Lower lobe of right lung (tissue), 2 donors: ENCODE measurements around the gene ASB1. TPM values are rescaled to one million over a fixed set of nuclear protein-coding genes. Genes with fewer than 3 reads are reported as not detected.

Source experiments
- ATAC-seq, 2 donors: fragments of 200-7000 bp; cut with Tn5 transposase; one replicate each; pipeline ENCODE4 v1.9.1; 2020 to 2022; ENCODE audit warnings: mild to moderate bottlenecking in 2 of 2, moderate library complexity in 2 of 2
- DNase-seq: peaks from one replicate; pipeline ENCODE4 v3.0.0-alpha.2; 2020
- H3K27ac ChIP-seq: fragments of 200-600 bp; one replicate; pipeline ENCODE4 v1.8.0; 2022
- H3K27me3 ChIP-seq: fragments of 200-600 bp; one replicate; pipeline ENCODE4 v1.8.0; 2022; ENCODE audit warnings: low read depth
- H3K36me3 ChIP-seq: fragments of 200-600 bp; one replicate; pipeline ENCODE4 v1.8.0; 2022; ENCODE audit warnings: mild to moderate bottlenecking
- H3K4me1 ChIP-seq: fragments of 200-600 bp; one replicate; pipeline ENCODE4 v1.8.0; 2022
- H3K4me3 ChIP-seq: fragments of 200-600 bp; one replicate; pipeline ENCODE4 v1.8.0; 2022; ENCODE audit warnings: mild to moderate bottlenecking
- H3K9me3 ChIP-seq: fragments of 200-600 bp; one replicate; pipeline ENCODE4 v1.8.0; 2022
- CTCF ChIP-seq: fragments of 200-600 bp; IDR thresholded peaks from one replicate; pipeline ENCODE4 v1.8.0; 2022; ENCODE audit warnings: antibody characterized with exemption, mild to moderate bottlenecking
- intact Hi-C: fragments of 100-400 bp; cut with DNase I; formaldehyde crosslinking; loops from one replicate; pipeline ENCODE4 v1.11.0; 2022
- total RNA-seq: library from RNA; stranded (reverse); fragmentation: NEBNext Ultra II Directional; extraction: Animal tissue kit (Norgen Biotek cat#: 25700); gene quantifications from one replicate; pipeline ENCODE4 v1.2.1, GENCODE V29; 2021
- donor health status: DM: no; HTN: yes; CAD: no; lungs with severe emphysema.

ASB1 gene
- total RNA-seq, 1 donor from 2014 or later, result 20.7 TPM

DNA sequence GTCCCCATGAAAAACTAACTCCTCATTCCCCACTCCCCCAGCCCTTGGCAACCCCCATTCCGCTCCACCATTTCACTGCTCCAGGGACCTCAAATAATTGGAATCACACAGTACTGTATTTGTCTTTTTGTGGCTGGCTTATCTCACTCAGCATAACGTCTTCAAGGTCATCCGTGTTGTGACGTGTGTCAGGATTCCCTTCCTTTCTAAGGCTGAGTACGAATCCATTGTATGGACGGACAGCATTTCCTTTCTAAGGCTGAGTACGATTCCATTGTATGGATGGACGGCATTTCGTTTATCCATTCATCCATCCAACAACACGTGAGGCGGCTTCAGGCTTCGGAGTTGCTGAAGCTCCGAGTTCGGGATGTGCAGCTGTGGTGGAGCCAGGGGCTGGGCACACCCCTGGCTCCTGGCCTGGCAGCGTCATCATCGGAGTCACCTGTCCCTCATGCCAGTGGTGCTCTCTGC lies 1.2 kb upstream of the ASB1 start:
- H3K27ac ChIP-seq, result peak overlapping the region; percentile 93
- ATAC-seq (no peak), DNase-seq (no peak)
- no peak for TF ChIP-seq CTCF
- H3K4me1 ChIP-seq, result peaks cover 27% of the 10 kb centered on the region
- H3K27me3 ChIP-seq, result no peaks in the 10 kb centered on the region
- no peaks in the 10 kb centered on the region for H3K9me3 ChIP-seq
- H3K4me3 ChIP-seq, result peak overlapping the region; percentile 92
- intact Hi-C loops, result no loop called here
- H3K36me3 ChIP-seq, result no peaks in the 10 kb centered on the region

DNA sequence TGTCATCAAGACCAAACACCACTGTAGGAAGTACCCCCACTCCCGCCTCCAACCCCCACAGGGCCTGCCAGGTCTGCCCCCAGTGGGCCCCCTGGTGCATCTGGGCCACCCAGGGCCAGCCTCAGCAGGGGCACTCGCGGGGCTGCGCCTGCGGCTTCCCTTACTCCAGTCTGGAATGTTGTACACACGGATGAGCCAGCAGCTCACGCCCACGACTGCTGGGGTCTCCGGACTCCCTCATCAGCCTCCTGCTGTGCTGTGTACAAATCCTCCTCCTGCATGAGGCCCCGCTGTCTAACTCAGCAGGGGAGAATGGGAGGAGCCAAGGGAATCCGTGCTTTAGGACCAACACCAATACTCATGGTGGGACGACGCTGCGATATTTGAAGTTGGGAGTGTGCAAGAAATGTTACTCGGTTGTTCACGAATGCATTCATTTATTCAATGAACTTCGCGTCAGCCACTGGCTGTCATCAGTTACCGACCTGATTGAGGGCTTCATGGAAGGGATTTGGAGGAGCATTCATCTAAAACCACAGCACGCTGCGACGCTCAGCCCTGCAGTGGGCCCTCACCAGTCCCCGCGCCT lies 654 bp upstream of the ASB1 start:
- peak; percentile 6 to 31 for ATAC-seq
- intact Hi-C loops, result no loop called here
- no peak for TF ChIP-seq CTCF
- peak overlapping the region; percentile 92 for H3K4me3 ChIP-seq
- H3K4me1 ChIP-seq, result peaks cover 27% of the 10 kb centered on the region
- no peaks in the 10 kb centered on the region for H3K9me3 ChIP-seq
- no peak for DNase-seq
- H3K27ac ChIP-seq, result peak overlapping the region; percentile 93
- H3K36me3 ChIP-seq, result no peaks in the 10 kb centered on the region
- H3K27me3 ChIP-seq, result no peaks in the 10 kb centered on the region

DNA sequence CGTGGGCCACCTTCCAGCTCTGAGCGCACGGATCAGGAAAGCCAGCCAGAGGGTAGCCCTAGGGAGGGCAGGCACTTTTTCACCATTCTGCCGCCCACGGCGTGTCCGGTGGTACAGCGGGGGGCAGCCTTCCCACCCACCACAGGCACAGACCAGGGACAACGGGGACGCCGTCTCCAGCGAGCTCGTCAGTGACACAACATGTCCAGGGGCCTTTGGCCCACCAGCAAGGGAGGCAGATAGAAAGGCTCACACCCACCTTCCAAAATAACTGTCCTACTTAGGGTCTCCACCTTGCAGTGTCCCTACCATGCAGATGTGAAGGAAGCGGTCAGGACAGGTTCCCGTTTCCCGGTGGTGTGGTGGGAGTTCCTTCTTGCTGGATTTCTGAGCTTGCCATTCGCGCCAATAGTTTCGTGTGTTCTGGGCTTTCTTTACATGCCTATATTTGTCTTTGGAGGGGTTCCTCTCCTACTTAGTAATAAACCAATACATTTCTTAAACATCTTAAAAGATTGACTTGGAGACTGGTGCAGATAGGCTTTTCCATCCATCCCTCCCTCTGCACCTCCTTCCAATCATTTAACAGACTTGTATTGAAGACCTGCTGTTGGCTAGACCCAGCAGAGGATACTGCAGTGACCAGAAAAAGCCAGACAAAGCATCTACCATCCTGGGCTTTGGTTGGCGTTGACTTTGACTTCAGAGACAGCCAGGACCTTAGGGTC lies 872 bp downstream of the ASB1 start:
- H3K4me3 ChIP-seq, result peak overlapping the region; percentile 92
- no peaks in the 10 kb centered on the region for H3K9me3 ChIP-seq
- DNase-seq (no peak), ATAC-seq (peak in 1 of 2 donors; percentile 46)
- no peak for TF ChIP-seq CTCF
- H3K27me3 ChIP-seq, result no peaks in the 10 kb centered on the region
- peak overlapping the region; percentile 93 for H3K27ac ChIP-seq
- peaks cover 27% of the 10 kb centered on the region for H3K4me1 ChIP-seq
- intact Hi-C loops, result no loop called here
- H3K36me3 ChIP-seq, result no peaks in the 10 kb centered on the region

DNA sequence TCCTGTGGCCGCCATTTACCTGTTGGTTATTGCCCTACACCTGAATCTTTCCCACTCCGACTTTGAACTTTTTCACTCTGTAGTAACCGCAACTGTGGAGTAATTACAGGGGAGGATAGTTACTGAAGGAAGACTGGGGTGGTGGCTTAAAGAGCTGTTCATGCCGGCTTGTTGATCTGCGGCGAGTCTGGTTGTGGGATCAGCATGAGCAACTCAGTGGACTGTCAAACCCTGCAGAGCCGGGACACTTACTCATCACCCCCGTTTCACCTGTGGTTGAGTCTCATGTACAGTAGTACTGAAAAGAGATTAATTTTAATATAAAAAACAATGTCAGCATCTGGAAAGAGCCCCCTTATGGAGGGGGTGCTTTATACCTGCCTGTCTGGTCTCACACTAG lies 2.1 kb downstream of the ASB1 start:
- ATAC-seq, result no peak
- no peak for TF ChIP-seq CTCF
- Histone ChIP-seq H3K9me3 (no peaks in the 10 kb centered on the region), H3K27me3 (no peaks in the 10 kb centered on the region), H3K4me3 (no peak overlapping the region), H3K36me3 (peaks cover 10% of the 10 kb centered on the region), H3K27ac (no peak overlapping the region), H3K4me1 (peaks cover 27% of the 10 kb centered on the region)
- intact Hi-C loops, result no loop called here
- DNase-seq, result no peak

DNA sequence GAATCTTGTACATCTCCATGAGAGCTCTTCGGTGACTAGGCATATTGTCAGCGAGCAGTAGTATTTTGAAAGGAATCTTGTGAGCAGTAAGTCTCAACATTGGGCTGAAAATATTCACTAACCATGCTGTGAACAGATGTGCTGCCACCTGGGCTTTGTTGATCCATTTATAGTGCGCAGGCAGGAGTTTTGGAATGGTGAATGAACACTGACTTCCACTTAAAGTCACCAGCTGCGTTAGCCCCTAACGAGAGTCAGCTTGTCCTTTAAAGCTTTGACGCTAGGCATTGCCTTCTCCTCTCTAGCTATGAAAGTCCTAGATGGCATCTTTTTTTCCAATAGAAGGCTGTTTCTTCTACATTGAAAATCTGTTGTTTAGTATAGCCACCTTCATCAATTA lies 4.1 kb downstream of the ASB1 start:
- intact Hi-C loops, result no loop called here
- no peak for DNase-seq
- no peak for TF ChIP-seq CTCF

More for the DNA sequence above, 4.1 kb downstream of the ASB1 start:
- H3K9me3 ChIP-seq, result no peaks in the 10 kb centered on the region
- peaks cover 24% of the 10 kb centered on the region for H3K4me1 ChIP-seq
- peaks cover 29% of the 10 kb centered on the region for H3K36me3 ChIP-seq
- H3K4me3 ChIP-seq, result no peak overlapping the region
- no peak overlapping the region for H3K27ac ChIP-seq
- ATAC-seq, result no peak
- H3K27me3 ChIP-seq, result no peaks in the 10 kb centered on the region
